Gastroesophageal sphincter (tissue), 3 donors: ENCODE results near the gene DUSP18.

Source experiments
- CTCF ChIP-seq, 4 experiments: fragments of 200-600 bp in 2 of 4; fragments of 450-650 bp in 2 of 4; sonication (generic) in 1 of 4; IDR thresholded peaks; one replicate each; pipeline ENCODE4 v1.5.1; 2017 to 2019; ENCODE audit warnings: antibody characterized with exemption in 4 of 4, mild to moderate bottlenecking in 2 of 4, moderate library complexity in 2 of 4
- EP300 ChIP-seq: sonication (generic); formaldehyde crosslinking; IDR thresholded peaks from one replicate; pipeline ENCODE4 v1.6.1; 2017; ENCODE audit warnings: antibody characterized with exemption, mild to moderate bottlenecking
- POLR2A ChIP-seq, 2 donors: fragments of 450-650 bp; IDR thresholded peaks; one replicate each; pipeline ENCODE4 v1.6.1; 2017; ENCODE audit warnings: antibody characterized with exemption in 2 of 2, mild to moderate bottlenecking in 2 of 2, moderate library complexity in 1 of 2
- POLR2AphosphoS5 ChIP-seq: sonication (generic); formaldehyde crosslinking; IDR thresholded peaks from one replicate; pipeline ENCODE4 v1.6.1; 2017; ENCODE audit warnings: antibody characterized with exemption

DNA sequence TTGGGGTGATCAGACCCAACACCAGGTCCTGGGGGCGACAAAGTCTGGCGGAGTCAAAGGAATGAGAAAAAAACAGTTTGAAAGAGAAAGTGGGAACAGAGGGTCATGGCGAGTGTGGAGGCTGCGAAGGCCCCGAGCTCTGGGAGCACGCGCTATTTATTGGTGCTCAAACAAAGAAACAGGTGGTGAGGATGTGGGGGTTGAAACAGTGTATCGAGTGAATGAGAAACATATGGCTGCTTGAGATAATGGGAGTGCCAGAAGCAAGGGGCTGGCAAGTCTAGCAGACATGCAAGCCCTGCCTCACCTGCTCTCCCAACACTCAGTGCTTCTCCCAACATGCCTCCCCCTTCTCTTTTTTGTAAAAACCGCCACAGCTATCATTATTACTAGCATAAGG, 7.8 kb upstream of the DUSP18 start:
- TF ChIP-seq CTCF (IDR thresholded peaks at IDR 0.05) (no peak), EP300 (no peak), POLR2A (IDR thresholded peaks at IDR 0.05) (no peak), POLR2AphosphoS5 (no peak)
